Activated naive CD4-positive, alpha-beta T cell treated with anti-CD3 and anti-CD28 coated beads for 36 hours (primary cell): Measurements from ENCODE around the gene ENTHD1. TPM values are rescaled to one million over a fixed set of nuclear protein-coding genes. Genes with fewer than 3 reads are reported as not detected.

Experiments used
- CTCF ChIA-PET: fragments of 350-600 bp; sonication (Branson Sonifier 250); formaldehyde crosslinking; loops from one replicate; lab custom pipeline; 2021; ENCODE audit warnings: antibody characterized with exemption; lab: Charles Lee
- DNase-seq: peaks from one replicate; pipeline ENCODE4 v3.0.0-alpha.2; 2020
- H3K27ac Mint-ChIP-seq: one replicate; pipeline ENCODE4 v1.8.0; 2021; ENCODE audit warnings: mild to moderate bottlenecking, mixed read lengths
- H3K27me3 Mint-ChIP-seq: one replicate; pipeline ENCODE4 v1.8.0; 2021; ENCODE audit warnings: low read depth, mixed read lengths
- H3K36me3 Mint-ChIP-seq: one replicate; pipeline ENCODE4 v1.8.0; 2021; ENCODE audit warnings: low read depth, mixed read lengths
- H3K4me1 Mint-ChIP-seq: one replicate; pipeline ENCODE4 v1.8.0; 2021; ENCODE audit warnings: low read depth, mixed read lengths
- H3K4me3 Mint-ChIP-seq: one replicate; pipeline ENCODE4 v1.8.0; 2021; ENCODE audit warnings: mild to moderate bottlenecking, moderate library complexity, mixed read lengths
- H3K9me3 Mint-ChIP-seq: one replicate; pipeline ENCODE4 v1.8.0; 2021; ENCODE audit warnings: mixed read lengths
- intact Hi-C: fragments of 100-400 bp; cut with micrococcal nuclease; formaldehyde crosslinking; loops from one replicate; pipeline ENCODE4 v1.15.1; 2023
- total RNA-seq, 2 experiments: library from RNA; stranded (reverse); gene quantifications; one replicate each; pipeline ENCODE4 v1.2.3, GENCODE V29; 2021

The ENTHD1 gene
- total RNA-seq, 2 experiments from 2014 or later, result 0.64 to 0.81 TPM

DNA sequence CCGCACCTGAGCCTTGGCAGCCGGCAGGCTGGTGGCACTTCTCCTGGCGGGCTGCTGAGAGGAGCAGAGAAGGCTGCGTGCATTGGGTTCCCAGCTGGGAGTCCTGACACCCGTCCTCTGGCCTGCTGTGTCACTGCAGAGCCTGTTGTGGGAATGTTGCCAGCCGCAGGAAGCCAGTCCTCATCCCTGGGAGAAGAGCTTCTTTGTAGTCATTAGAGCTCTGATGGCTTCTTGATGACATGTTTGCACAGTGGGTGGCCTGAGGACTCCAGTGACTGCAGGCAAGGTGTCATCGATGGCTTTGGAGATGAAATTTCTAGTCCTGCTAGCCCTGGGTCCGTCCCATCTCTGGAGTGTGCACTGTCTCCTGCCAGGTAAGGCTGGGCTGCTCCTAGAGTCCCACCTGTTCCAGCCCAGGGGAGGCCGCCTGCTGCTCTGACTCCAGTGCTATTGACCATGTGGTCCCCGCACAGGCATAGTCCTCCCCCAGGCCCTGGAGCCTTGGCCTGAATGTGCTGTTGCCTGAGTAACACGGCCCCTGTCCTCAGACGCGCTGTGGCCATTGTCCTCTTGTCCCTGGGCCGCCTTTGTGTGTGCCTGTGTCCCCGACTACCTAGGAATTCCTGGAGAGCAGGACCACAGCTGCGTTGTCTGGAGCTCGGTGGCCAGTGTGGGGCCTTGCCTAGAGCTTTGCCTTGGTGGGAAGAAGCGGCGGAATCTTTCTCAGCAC lies 193.8 kb downstream of the ENTHD1 start:
- DNase-seq, result no peak
- H3K27ac Mint-ChIP-seq, result no peak overlapping the region
- H3K9me3 Mint-ChIP-seq, result no peaks in the 10 kb centered on the region
- H3K27me3 Mint-ChIP-seq, result no peaks in the 10 kb centered on the region
- no peaks in the 10 kb centered on the region for H3K36me3 Mint-ChIP-seq
- CTCF ChIA-PET, result no interaction called here
- H3K4me1 Mint-ChIP-seq, result no peaks in the 10 kb centered on the region
- H3K4me3 Mint-ChIP-seq, result no peak overlapping the region
- intact Hi-C loops, result no loop called here

DNA sequence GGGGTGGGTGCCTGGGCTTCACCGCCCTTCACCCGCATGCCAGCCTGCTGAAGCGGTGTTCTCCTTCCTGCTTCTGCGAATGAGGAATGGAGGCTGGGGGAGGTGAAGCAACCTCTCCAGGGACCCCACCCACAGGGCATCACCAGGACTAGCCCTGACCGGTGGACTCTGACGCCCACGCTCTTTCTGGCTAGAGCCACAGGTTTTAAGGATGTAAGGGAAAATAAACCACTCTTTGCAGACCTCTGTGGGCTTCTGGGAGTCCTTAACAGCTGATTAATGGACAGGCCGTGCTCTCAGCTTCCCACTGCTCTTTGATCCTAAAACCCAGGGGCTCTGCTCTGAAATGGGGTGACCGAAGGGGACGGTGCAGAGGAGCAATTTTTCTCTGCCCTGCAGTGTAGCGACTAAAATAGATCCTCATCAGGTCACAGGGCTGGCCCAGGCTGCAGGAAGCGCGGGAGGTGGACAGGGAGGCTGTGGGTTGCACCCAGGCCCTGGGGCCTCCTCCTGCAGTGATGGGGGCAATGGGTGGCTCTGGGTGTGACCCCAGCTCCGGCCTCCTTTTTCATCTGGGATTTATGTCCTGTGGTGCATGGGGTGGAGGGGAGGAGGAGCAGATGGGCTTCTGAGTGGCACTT lies 195.7 kb downstream of the ENTHD1 start:
- Mint-ChIP-seq H3K9me3 (no peaks in the 10 kb centered on the region), H3K36me3 (no peaks in the 10 kb centered on the region), H3K4me3 (no peak overlapping the region), H3K27me3 (no peaks in the 10 kb centered on the region), H3K27ac (no peak overlapping the region), H3K4me1 (no peaks in the 10 kb centered on the region)
- intact Hi-C loops, result no loop called here
- DNase-seq, result no peak
- CTCF ChIA-PET, result interaction anchor here (0.7 kb wide), 1 partner anchor 327 kb away, joined by 3 read pairs; no protein-coding TSS in a partner anchor

- no peak overlapping the region for H3K27ac Mint-ChIP-seq
- H3K4me1 Mint-ChIP-seq, result peaks cover 10% of the 10 kb centered on the region
- no peaks in the 10 kb centered on the region for H3K36me3 Mint-ChIP-seq
- CTCF ChIA-PET, result no interaction called here
- no peaks in the 10 kb centered on the region for H3K9me3 Mint-ChIP-seq
- intact Hi-C loops, result no loop called here
- H3K4me3 Mint-ChIP-seq, result no peak overlapping the region
- DNase-seq, result no peak
- peaks cover 4% of the 10 kb centered on the region for H3K27me3 Mint-ChIP-seq
Observed at GRCh38 chr22:39693943-39694500, 199.5 kb downstream of the ENTHD1 start.

Other genes starting within 250 kb of the ENTHD1 start
- 10 to 100 TPM; 25.5 to 29.4 TPM for gene GRAP2, start 7.3 kb upstream of the ENTHD1 start, total RNA-seq
- 1 to 10 TPM; 1.1 to 1.5 TPM for gene TMA7B, start 66.6 kb upstream of the ENTHD1 start, total RNA-seq
- gene FAM83F, start 101.2 kb upstream of the ENTHD1 start, total RNA-seq, result 1 to 10 TPM; 1.8 to 1.9 TPM